ENCODE results near the gene NR0B2. TPM values are rescaled to one million over a fixed set of nuclear protein-coding genes. Genes with fewer than 3 reads are reported as not detected.

NR0B2 gene
- total RNA-seq, 1 experiment from 2014 or later: not detected

- Histone ChIP-seq H4K20me1 (ENCODE audit: insufficient read depth) (no peaks in the 10 kb centered on the region), H3K79me2 (ENCODE audit: low read depth) (peaks cover 23% of the 10 kb centered on the region), H3K9me2 (ENCODE audit: insufficient read depth) (no peaks in the 10 kb centered on the region), H3K27ac (peak overlapping the region; percentile 100), H3K27me3 (ENCODE audit: insufficient read depth, low read depth) (no peaks in the 10 kb centered on the region), H3K36me3 (ENCODE audit: low read depth) (no peaks in the 10 kb centered on the region), H3K4me3 (peak overlapping the region; percentile 85), H3K4me1 (replicated peaks; ENCODE audit: insufficient read depth) (peaks cover 57% of the 10 kb centered on the region), H3K9me3 (ENCODE audit: insufficient read depth, low read depth) (no peaks in the 10 kb centered on the region), H3F3A (ENCODE audit: insufficient read depth, low read depth) (peaks cover 56% of the 10 kb centered on the region), H3K4me2 (peak overlapping the region; percentile 85), H2AFZ (no peak overlapping the region)
- ChIA-PET CTCF (interaction anchor here (0.6 to 2.0 kb wide), 5 partner anchors 16 to 335 kb away, joined by 3 to 9 read pairs (median 5); partner anchors contain the start of gene RPS6KA1), POLR2A (ENCODE audit: unreplicated experiment) (interaction anchor here (0.5 to 3.2 kb wide), 14 partner anchors 10 to 631 kb away, joined by 3 to 42 read pairs (median 4); partner anchors contain the start of genes CEP85, PIGV and TRNP1)
- intact Hi-C loops (cut with micrococcal nuclease; ENCODE audit: unreplicated experiment): loop anchor here (10.0 kb wide), 2 partner anchors 170 to 510 kb away; partner anchors contain the start of genes ARID1A and CRYBG2
- DNase-seq: peak; percentile 86 to 98
- TF ChIP-seq CTCF (conservative IDR thresholded peaks at IDR 0.05) (no peak), EZH2 (IDR thresholded peaks at IDR 0.05; ENCODE audit: low read depth) (no peak)
- TSS peak; percentile 82 for BruUV-seq (replicated peaks)
These were observed 48.9 kb downstream of the NR0B2 start for GRCh38 chr1:26864610-26865480.

- no peak for TF ChIP-seq CTCF (conservative IDR thresholded peaks at IDR 0.05)
- TF ChIP-seq EZH2 (IDR thresholded peaks at IDR 0.05; ENCODE audit: low read depth): no peak
- Histone ChIP-seq H3K4me1 (replicated peaks; ENCODE audit: insufficient read depth) (peaks cover 67% of the 10 kb centered on the region), H3K4me3 (peak overlapping the region; percentile 85), H3K9me2 (ENCODE audit: insufficient read depth) (no peaks in the 10 kb centered on the region), H3F3A (ENCODE audit: insufficient read depth, low read depth) (peaks cover 61% of the 10 kb centered on the region), H3K27ac (peak overlapping the region; percentile 100), H3K9me3 (ENCODE audit: insufficient read depth, low read depth) (no peaks in the 10 kb centered on the region), H3K4me2 (peak overlapping the region; percentile 85), H4K20me1 (ENCODE audit: insufficient read depth) (no peaks in the 10 kb centered on the region), H2AFZ (no peak overlapping the region), H3K27me3 (ENCODE audit: insufficient read depth, low read depth) (no peaks in the 10 kb centered on the region), H3K79me2 (ENCODE audit: low read depth) (peaks cover 23% of the 10 kb centered on the region), H3K36me3 (ENCODE audit: low read depth) (no peaks in the 10 kb centered on the region)
- ChIA-PET CTCF (interaction anchor here (2.0 kb wide), 1 partner anchor 15 kb away, joined by 9 read pairs; no protein-coding TSS in a partner anchor), POLR2A (ENCODE audit: unreplicated experiment) (interaction anchor here (0.6 to 3.2 kb wide), 3 partner anchors 15 to 65 kb away, joined by 4 to 42 read pairs (median 9); no protein-coding TSS in a partner anchor)
- BruUV-seq (replicated peaks): no TSS peak
- intact Hi-C loops (cut with micrococcal nuclease; ENCODE audit: unreplicated experiment): loop anchor here (1.0 to 10.0 kb wide), 4 partner anchors 14 to 509 kb away; partner anchors contain the start of genes ARID1A and CRYBG2
- no peak for DNase-seq
These were observed 50.1 kb downstream of the NR0B2 start for GRCh38 chr1:26863685-26864077.

All from PC-9 (cell line).